ENCODE measurements around the gene PCDHGB4.
"Not testable (repeated sequence)": the region's sequence is repeated elsewhere in the genome, so short reads cannot be mapped to it uniquely, and the experiment has no call there.

The PCDHGB4 gene

GRCh38 chr5:141387557-141388311 is at the start of gene PCDHGB4:
TSS of gene PCDHGB4 (plus strand) at chr5:141387698. CDS start at chr5:141387885, 187 bp downstream.
- peak; percentile 39 for DNase-seq

GRCh38 chr5:141338538-141339306 is 48.8 kb upstream of the PCDHGB4 start, which contains the start of gene PCDHGA2:
TSS of gene PCDHGA2 (plus strand) at chr5:141338760.
- peak; percentile 65 for DNase-seq

- not testable (repeated sequence) for DNase-seq
Measured at GRCh38 chr5:141340781-141341354, 46.6 kb upstream of the PCDHGB4 start.

- DNase-seq, result no peak
Measured at GRCh38 chr5:141342773-141343172, 44.7 kb upstream of the PCDHGB4 start.

- peak; percentile 41 for DNase-seq
Measured at GRCh38 chr5:141343242-141343952, 44.1 kb upstream of the PCDHGB4 start, which contains the start of gene PCDHGA3. TSS of gene PCDHGA3 (plus strand) at chr5:141343829. CDS start at chr5:141344034, 205 bp downstream.

- DNase-seq, result no peak
Measured at GRCh38 chr5:141343953-141344463, 43.5 kb upstream of the PCDHGB4 start.

GRCh38 chr5:141345327-141345726 is 42.2 kb upstream of the PCDHGB4 start:
- no peak for DNase-seq

GRCh38 chr5:141346017-141346416 is 41.5 kb upstream of the PCDHGB4 start:
- not testable (repeated sequence) for DNase-seq

- peak; percentile 77 for DNase-seq
Measured at GRCh38 chr5:141349917-141350619, 37.4 kb upstream of the PCDHGB4 start, which contains the start of gene PCDHGB1. TSS of gene PCDHGB1 (plus strand) at chr5:141350099. CDS start at chr5:141350261, 162 bp downstream.

GRCh38 chr5:141351591-141351990 is 35.9 kb upstream of the PCDHGB4 start:
- no peak for DNase-seq

- DNase-seq, result peak; percentile 26
Measured at GRCh38 chr5:141354900-141355469, 32.5 kb upstream of the PCDHGB4 start, which contains the start of gene PCDHGA4. TSS of gene PCDHGA4 (plus strand) at chr5:141355021. CDS start at chr5:141355108, 87 bp downstream.

- DNase-seq, result no peak
Measured at GRCh38 chr5:141355641-141356040, 31.9 kb upstream of the PCDHGB4 start.

- DNase-seq, result no peak
Measured at GRCh38 chr5:141356133-141356532, 31.4 kb upstream of the PCDHGB4 start.

GRCh38 chr5:141356950-141357349 is 30.5 kb upstream of the PCDHGB4 start:
- DNase-seq, result no peak

GRCh38 chr5:141359790-141360426 is 27.6 kb upstream of the PCDHGB4 start, which contains the start of gene PCDHGB2:
TSS of gene PCDHGB2 (plus strand) at chr5:141359994. CDS start at chr5:141360136, 142 bp downstream.
- peak; percentile 50 for DNase-seq

- DNase-seq, result no peak
Measured at GRCh38 chr5:141360685-141361084, 26.8 kb upstream of the PCDHGB4 start.

GRCh38 chr5:141362719-141363118 is 24.8 kb upstream of the PCDHGB4 start:
- DNase-seq, result no peak

GRCh38 chr5:141363952-141364660 is 23.4 kb upstream of the PCDHGB4 start, which contains the start of gene PCDHGA5:
TSS of gene PCDHGA5 (plus strand) at chr5:141364162. CDS start at chr5:141364331, 169 bp downstream.
- DNase-seq, result no peak

GRCh38 chr5:141366016-141366896 is 21.2 kb upstream of the PCDHGB4 start:
- DNase-seq, result no peak

All from RPMI8226 (cell line).